ENCODE measurements around the gene ZNF668.
A peak's percentile ranks its signal among the peaks of the same experiment; 100 is the strongest.

The ZNF668 gene

GRCh38 chr16:31063843-31064611, 10.0 kb downstream of the ZNF668 start:
- Mint-ChIP-seq H3K9me3 (no peaks in the 10 kb centered on the region), H3K4me1 (ENCODE audit: low read depth) (peaks cover 41% of the 10 kb centered on the region), H3K36me3 (ENCODE audit: low read depth) (peaks cover 67% of the 10 kb centered on the region), H3K27ac (peak overlapping the region; percentile 88), H3K4me3 (peak overlapping the region; percentile 45), H3K27me3 (no peaks in the 10 kb centered on the region)
- DNase-seq: peak; percentile 44

DNA sequence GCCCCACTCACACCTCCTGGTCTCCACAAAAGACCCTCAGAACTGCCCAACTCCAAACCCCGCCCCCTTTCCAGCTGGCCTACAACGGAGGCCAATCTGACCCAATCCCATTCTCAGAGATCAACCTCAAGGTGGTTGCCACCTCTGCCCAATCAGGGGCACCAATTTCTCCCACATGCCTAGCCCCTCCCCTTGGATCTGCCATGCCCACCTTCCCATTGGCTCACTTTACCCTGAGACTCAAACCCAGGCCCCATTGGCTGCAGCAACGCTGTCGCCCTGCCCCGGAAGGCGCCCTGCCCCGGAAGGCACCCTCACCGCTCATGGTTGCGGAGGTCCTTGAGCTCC, 10.6 kb downstream of the ZNF668 start:
- Mint-ChIP-seq H3K27me3 (no peaks in the 10 kb centered on the region), H3K36me3 (ENCODE audit: low read depth) (peaks cover 66% of the 10 kb centered on the region), H3K27ac (peak overlapping the region; percentile 48), H3K9me3 (no peaks in the 10 kb centered on the region), H3K4me3 (no peak overlapping the region), H3K4me1 (ENCODE audit: low read depth) (peaks cover 38% of the 10 kb centered on the region)
- no peak for DNase-seq

- peaks cover 69% of the 10 kb centered on the region for H3K36me3 Mint-ChIP-seq (ENCODE audit: low read depth)
- peaks cover 38% of the 10 kb centered on the region for H3K4me1 Mint-ChIP-seq (ENCODE audit: low read depth)
- no peak overlapping the region for H3K4me3 Mint-ChIP-seq
- H3K27ac Mint-ChIP-seq: no peak overlapping the region
- H3K9me3 Mint-ChIP-seq: no peaks in the 10 kb centered on the region
- H3K27me3 Mint-ChIP-seq: no peaks in the 10 kb centered on the region
- DNase-seq: no peak
Measured at GRCh38 chr16:31061813-31062440, 12.1 kb downstream of the ZNF668 start.

GRCh38 chr16:31061126-31061812, 12.8 kb downstream of the ZNF668 start:
- H3K36me3 Mint-ChIP-seq (ENCODE audit: low read depth): peaks cover 68% of the 10 kb centered on the region
- H3K4me3 Mint-ChIP-seq: no peak overlapping the region
- no peak for DNase-seq
- H3K4me1 Mint-ChIP-seq (ENCODE audit: low read depth): peaks cover 34% of the 10 kb centered on the region
- no peaks in the 10 kb centered on the region for H3K9me3 Mint-ChIP-seq
- H3K27me3 Mint-ChIP-seq: no peaks in the 10 kb centered on the region
- H3K27ac Mint-ChIP-seq: no peak overlapping the region

GRCh38 chr16:31055613-31056012, 18.4 kb downstream of the ZNF668 start:
- no peak overlapping the region for H3K4me3 Mint-ChIP-seq
- peaks cover 4% of the 10 kb centered on the region for H3K4me1 Mint-ChIP-seq (ENCODE audit: low read depth)
- no peak overlapping the region for H3K27ac Mint-ChIP-seq
- H3K36me3 Mint-ChIP-seq (ENCODE audit: low read depth): peaks cover 20% of the 10 kb centered on the region
- H3K9me3 Mint-ChIP-seq: no peaks in the 10 kb centered on the region
- no peaks in the 10 kb centered on the region for H3K27me3 Mint-ChIP-seq
- DNase-seq: no peak

GRCh38 chr16:31052114-31052513, 21.9 kb downstream of the ZNF668 start:
- H3K4me1 Mint-ChIP-seq (ENCODE audit: low read depth): peaks cover 4% of the 10 kb centered on the region
- H3K9me3 Mint-ChIP-seq: no peaks in the 10 kb centered on the region
- H3K27ac Mint-ChIP-seq: no peak overlapping the region
- no peaks in the 10 kb centered on the region for H3K27me3 Mint-ChIP-seq
- no peak for DNase-seq
- H3K4me3 Mint-ChIP-seq: no peak overlapping the region
- peaks cover 4% of the 10 kb centered on the region for H3K36me3 Mint-ChIP-seq (ENCODE audit: low read depth)

- Mint-ChIP-seq H3K27ac (no peak overlapping the region), H3K27me3 (no peaks in the 10 kb centered on the region), H3K4me3 (no peak overlapping the region), H3K9me3 (no peaks in the 10 kb centered on the region), H3K4me1 (ENCODE audit: low read depth) (peaks cover 4% of the 10 kb centered on the region), H3K36me3 (ENCODE audit: low read depth) (no peaks in the 10 kb centered on the region)
- DNase-seq: no peak
Measured at GRCh38 chr16:31050280-31051030, 23.6 kb downstream of the ZNF668 start.

GRCh38 chr16:31043898-31044481, 30.1 kb downstream of the ZNF668 start:
- Mint-ChIP-seq H3K9me3 (no peaks in the 10 kb centered on the region), H3K4me1 (ENCODE audit: low read depth) (no peaks in the 10 kb centered on the region), H3K27me3 (no peaks in the 10 kb centered on the region), H3K27ac (no peak overlapping the region), H3K36me3 (ENCODE audit: low read depth) (peaks cover 40% of the 10 kb centered on the region), H3K4me3 (no peak overlapping the region)
- DNase-seq: no peak

- Mint-ChIP-seq H3K36me3 (ENCODE audit: low read depth) (peaks cover 46% of the 10 kb centered on the region), H3K9me3 (no peaks in the 10 kb centered on the region), H3K27ac (no peak overlapping the region), H3K4me3 (no peak overlapping the region), H3K27me3 (no peaks in the 10 kb centered on the region), H3K4me1 (ENCODE audit: low read depth) (no peaks in the 10 kb centered on the region)
- no peak for DNase-seq
Measured at GRCh38 chr16:31043352-31043751, 30.7 kb downstream of the ZNF668 start.

DNA sequence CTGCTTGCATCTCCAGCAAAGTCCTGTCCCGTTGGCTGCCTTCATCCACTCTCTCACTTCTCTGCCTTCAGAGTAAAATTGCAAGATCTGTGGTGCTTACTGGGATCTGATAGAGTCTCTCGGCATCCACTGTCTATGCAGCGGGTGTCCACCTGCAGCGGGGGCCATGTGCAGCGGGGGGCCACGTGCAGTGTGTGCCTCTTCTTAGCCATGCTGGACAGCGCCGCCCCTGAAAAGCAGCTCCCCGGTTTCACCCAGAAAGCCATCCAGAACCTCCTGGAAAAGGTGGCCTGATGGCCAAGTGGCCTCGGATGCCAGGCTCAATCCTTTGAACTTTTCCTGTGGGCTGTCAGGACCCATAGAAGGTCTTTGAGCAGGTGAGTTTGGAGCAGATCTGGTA, 31.2 kb downstream of the ZNF668 start:
- no peaks in the 10 kb centered on the region for H3K27me3 Mint-ChIP-seq
- peaks cover 50% of the 10 kb centered on the region for H3K36me3 Mint-ChIP-seq (ENCODE audit: low read depth)
- H3K4me1 Mint-ChIP-seq (ENCODE audit: low read depth): no peaks in the 10 kb centered on the region
- no peak for DNase-seq
- no peak overlapping the region for H3K27ac Mint-ChIP-seq
- no peak overlapping the region for H3K4me3 Mint-ChIP-seq
- H3K9me3 Mint-ChIP-seq: no peaks in the 10 kb centered on the region

DNA sequence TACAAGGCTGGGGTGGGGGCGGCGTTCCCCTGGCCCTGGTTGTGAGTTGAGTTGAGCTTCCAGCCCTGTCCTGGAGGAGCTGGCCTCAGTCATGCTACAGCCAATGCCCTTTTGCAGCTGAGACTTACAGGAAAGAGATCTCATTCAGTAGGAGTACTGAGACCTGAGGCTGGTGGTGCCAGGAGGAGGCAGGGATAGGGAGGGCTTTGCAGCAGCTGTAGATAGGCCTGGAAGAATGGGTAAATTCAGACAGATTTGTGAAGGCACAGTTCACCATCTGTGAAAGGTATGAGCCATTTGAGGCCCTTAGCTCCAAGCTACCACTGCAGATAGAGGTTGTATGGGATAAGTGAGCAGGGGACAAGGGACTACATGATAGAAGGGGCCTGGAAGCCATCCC, 35.0 kb downstream of the ZNF668 start:
- H3K4me1 Mint-ChIP-seq (ENCODE audit: low read depth): peaks cover 12% of the 10 kb centered on the region
- H3K36me3 Mint-ChIP-seq (ENCODE audit: low read depth): peaks cover 71% of the 10 kb centered on the region
- no peak overlapping the region for H3K4me3 Mint-ChIP-seq
- H3K27me3 Mint-ChIP-seq: no peaks in the 10 kb centered on the region
- DNase-seq: no peak
- peak overlapping the region; percentile 63 for H3K27ac Mint-ChIP-seq
- H3K9me3 Mint-ChIP-seq: no peaks in the 10 kb centered on the region

- H3K4me1 Mint-ChIP-seq (ENCODE audit: low read depth): peaks cover 23% of the 10 kb centered on the region
- H3K27ac Mint-ChIP-seq: no peak overlapping the region
- DNase-seq: no peak
- no peak overlapping the region for H3K4me3 Mint-ChIP-seq
- H3K27me3 Mint-ChIP-seq: no peaks in the 10 kb centered on the region
- no peaks in the 10 kb centered on the region for H3K9me3 Mint-ChIP-seq
- H3K36me3 Mint-ChIP-seq (ENCODE audit: low read depth): peaks cover 65% of the 10 kb centered on the region
Measured at GRCh38 chr16:31036691-31037090, 37.3 kb downstream of the ZNF668 start.

GRCh38 chr16:31033709-31034492, 40.1 kb downstream of the ZNF668 start:
- peak; percentile 91 for DNase-seq
- Mint-ChIP-seq H3K4me1 (ENCODE audit: low read depth) (peaks cover 23% of the 10 kb centered on the region), H3K36me3 (ENCODE audit: low read depth) (peaks cover 40% of the 10 kb centered on the region), H3K27ac (peak overlapping the region; percentile 96), H3K9me3 (no peaks in the 10 kb centered on the region), H3K27me3 (no peaks in the 10 kb centered on the region), H3K4me3 (peak overlapping the region; percentile 91)
